ENCODE measurements around the gene TRIM69.
"Not testable (repeated sequence)": the region's sequence is repeated elsewhere in the genome, so short reads cannot be mapped to it uniquely, and the experiment has no call there.

The TRIM69 gene

GRCh38 chr15:44736181-44736765 lies at the start of gene TRIM69:
Gene TRIM69, plus strand, starts transcription at chr15:44736528. Its CDS starts 177 bp downstream, at chr15:44736705.
- Mint-ChIP-seq H3K4me1 (peaks cover 68% of the 10 kb centered on the region), H3K4me3 (peak within 1 kb of the TSS; percentile 85), H3K36me3 (ENCODE audit: low read depth) (peaks cover 26% of the 10 kb centered on the region), H3K9me3 (no peaks in the 10 kb centered on the region), H3K27me3 (no peaks in the 10 kb centered on the region), H3K27ac (peak within 1 kb of the TSS; percentile 99)
- ATAC-seq (peak; percentile 46), DNase-seq (no peak)

GRCh38 chr15:44689318-44689717 lies 47.0 kb upstream of the TRIM69 start:
- H3K27ac Mint-ChIP-seq, H3K4me3 Mint-ChIP-seq, H3K27me3 Mint-ChIP-seq, ATAC-seq, DNase-seq: not testable (repeated sequence)
- Mint-ChIP-seq H3K36me3 (ENCODE audit: low read depth) (peaks cover 18% of the 10 kb centered on the region), H3K4me1 (peaks cover 42% of the 10 kb centered on the region), H3K9me3 (peaks cover 20% of the 10 kb centered on the region)

GRCh38 chr15:44690245-44690644 lies 46.1 kb upstream of the TRIM69 start:
- H3K9me3 Mint-ChIP-seq, result peaks cover 18% of the 10 kb centered on the region
- H3K4me3 Mint-ChIP-seq, H3K27me3 Mint-ChIP-seq, DNase-seq, H3K27ac Mint-ChIP-seq: not testable (repeated sequence)
- peak; percentile 46 for ATAC-seq
- peaks cover 39% of the 10 kb centered on the region for H3K4me1 Mint-ChIP-seq
- H3K36me3 Mint-ChIP-seq (ENCODE audit: low read depth), result peaks cover 15% of the 10 kb centered on the region

- peaks cover 16% of the 10 kb centered on the region for H3K9me3 Mint-ChIP-seq
- H3K4me1 Mint-ChIP-seq, result peaks cover 24% of the 10 kb centered on the region
- peaks cover 6% of the 10 kb centered on the region for H3K36me3 Mint-ChIP-seq (ENCODE audit: low read depth)
- H3K27ac Mint-ChIP-seq, result no peak overlapping the region
- ATAC-seq (no peak), DNase-seq (no peak)
- no peaks in the 10 kb centered on the region for H3K27me3 Mint-ChIP-seq
- no peak overlapping the region for H3K4me3 Mint-ChIP-seq
Observed at GRCh38 chr15:44692659-44693058, 43.7 kb upstream of the TRIM69 start.

- Mint-ChIP-seq H3K9me3 (peaks cover 8% of the 10 kb centered on the region), H3K27ac (peak overlapping the region; percentile 0), H3K27me3 (no peaks in the 10 kb centered on the region), H3K4me3 (no peak overlapping the region), H3K36me3 (ENCODE audit: low read depth) (no peaks in the 10 kb centered on the region), H3K4me1 (peaks cover 14% of the 10 kb centered on the region)
- ATAC-seq, result no peak
- no peak for DNase-seq
Observed at GRCh38 chr15:44694416-44694815, 41.9 kb upstream of the TRIM69 start.

- DNase-seq (no peak), ATAC-seq (no peak)
- Mint-ChIP-seq H3K36me3 (ENCODE audit: low read depth) (peaks cover 2% of the 10 kb centered on the region), H3K4me1 (peaks cover 16% of the 10 kb centered on the region), H3K27ac (no peak overlapping the region), H3K27me3 (no peaks in the 10 kb centered on the region), H3K4me3 (no peak overlapping the region), H3K9me3 (peaks cover 13% of the 10 kb centered on the region)
Observed at GRCh38 chr15:44695294-44695693, 41.0 kb upstream of the TRIM69 start.

- peaks cover 5% of the 10 kb centered on the region for H3K36me3 Mint-ChIP-seq (ENCODE audit: low read depth)
- ATAC-seq, result no peak
- H3K4me3 Mint-ChIP-seq, result no peak overlapping the region
- peaks cover 26% of the 10 kb centered on the region for H3K9me3 Mint-ChIP-seq
- peaks cover 23% of the 10 kb centered on the region for H3K4me1 Mint-ChIP-seq
- no peak overlapping the region for H3K27ac Mint-ChIP-seq
- no peaks in the 10 kb centered on the region for H3K27me3 Mint-ChIP-seq
- no peak for DNase-seq
Observed at GRCh38 chr15:44697014-44697413, 39.3 kb upstream of the TRIM69 start.

GRCh38 chr15:44698641-44699040 lies 37.7 kb upstream of the TRIM69 start:
- peaks cover 37% of the 10 kb centered on the region for H3K9me3 Mint-ChIP-seq
- DNase-seq (no peak), ATAC-seq (no peak)
- H3K27ac Mint-ChIP-seq, result no peak overlapping the region
- peaks cover 23% of the 10 kb centered on the region for H3K4me1 Mint-ChIP-seq
- H3K36me3 Mint-ChIP-seq (ENCODE audit: low read depth), result peaks cover 5% of the 10 kb centered on the region
- no peaks in the 10 kb centered on the region for H3K27me3 Mint-ChIP-seq
- no peak overlapping the region for H3K4me3 Mint-ChIP-seq

GRCh38 chr15:44700676-44701075 lies 35.7 kb upstream of the TRIM69 start:
- H3K27ac Mint-ChIP-seq, result peak overlapping the region; percentile 41
- peaks cover 51% of the 10 kb centered on the region for H3K9me3 Mint-ChIP-seq
- ATAC-seq, result peak; percentile 75

GRCh38 chr15:44705986-44706385 lies 30.3 kb upstream of the TRIM69 start:
- H3K9me3 Mint-ChIP-seq, result peaks cover 31% of the 10 kb centered on the region
- DNase-seq (no peak), ATAC-seq (no peak)
- H3K27me3 Mint-ChIP-seq, result no peaks in the 10 kb centered on the region
- no peak overlapping the region for H3K27ac Mint-ChIP-seq
- peaks cover 22% of the 10 kb centered on the region for H3K36me3 Mint-ChIP-seq (ENCODE audit: low read depth)
- peaks cover 28% of the 10 kb centered on the region for H3K4me1 Mint-ChIP-seq
- H3K4me3 Mint-ChIP-seq, result no peak overlapping the region

More at GRCh38 chr15:44700676-44701075, 35.7 kb upstream of the TRIM69 start:
- H3K4me3 Mint-ChIP-seq, DNase-seq, H3K27me3 Mint-ChIP-seq: not testable (repeated sequence)
- H3K36me3 Mint-ChIP-seq (ENCODE audit: low read depth), result peaks cover 14% of the 10 kb centered on the region
- H3K4me1 Mint-ChIP-seq, result peaks cover 17% of the 10 kb centered on the region

GRCh38 chr15:44706401-44706800 lies 29.9 kb upstream of the TRIM69 start:
- Mint-ChIP-seq H3K27me3 (no peaks in the 10 kb centered on the region), H3K27ac (no peak overlapping the region), H3K36me3 (ENCODE audit: low read depth) (peaks cover 24% of the 10 kb centered on the region), H3K9me3 (peaks cover 30% of the 10 kb centered on the region), H3K4me1 (peaks cover 27% of the 10 kb centered on the region), H3K4me3 (no peak overlapping the region)
- ATAC-seq, result no peak
- DNase-seq, result no peak

GRCh38 chr15:44706946-44707636 lies 29.2 kb upstream of the TRIM69 start:
- H3K27me3 Mint-ChIP-seq, result no peaks in the 10 kb centered on the region
- DNase-seq (no peak), ATAC-seq (no peak)
- H3K4me1 Mint-ChIP-seq, result peaks cover 27% of the 10 kb centered on the region
- peaks cover 28% of the 10 kb centered on the region for H3K36me3 Mint-ChIP-seq (ENCODE audit: low read depth)
- no peak overlapping the region for H3K27ac Mint-ChIP-seq
- no peak overlapping the region for H3K4me3 Mint-ChIP-seq
- peaks cover 24% of the 10 kb centered on the region for H3K9me3 Mint-ChIP-seq

GRCh38 chr15:44710236-44711095 lies 25.9 kb upstream of the TRIM69 start:
- H3K4me3 Mint-ChIP-seq, result peak overlapping the region; percentile 99
- H3K27ac Mint-ChIP-seq, result peak overlapping the region; percentile 100
- H3K36me3 Mint-ChIP-seq (ENCODE audit: low read depth), result peaks cover 52% of the 10 kb centered on the region
- peaks cover 2% of the 10 kb centered on the region for H3K9me3 Mint-ChIP-seq
- ATAC-seq, result no peak
- peak; percentile 50 for DNase-seq
- H3K27me3 Mint-ChIP-seq, result no peaks in the 10 kb centered on the region
- H3K4me1 Mint-ChIP-seq, result peaks cover 42% of the 10 kb centered on the region

GRCh38 chr15:44711096-44711742 lies 25.1 kb upstream of the TRIM69 start, which contains the start of the genes B2M and PATL2:
Gene B2M, plus strand, starts transcription at chr15:44711517. Its CDS starts 30 bp downstream, at chr15:44711547.
Gene PATL2, minus strand, starts transcription at chr15:44711323. Its CDS starts 34,833 bp downstream, at chr15:44676490.
- H3K4me3 Mint-ChIP-seq, result peak within 1 kb of the TSS; percentile 99
- H3K4me1 Mint-ChIP-seq, result peaks cover 48% of the 10 kb centered on the region
- H3K36me3 Mint-ChIP-seq (ENCODE audit: low read depth), result peaks cover 59% of the 10 kb centered on the region
- DNase-seq, result peak; percentile 93
- no peaks in the 10 kb centered on the region for H3K9me3 Mint-ChIP-seq
- peak within 1 kb of the TSS; percentile 100 for H3K27ac Mint-ChIP-seq
- H3K27me3 Mint-ChIP-seq, result no peaks in the 10 kb centered on the region
- ATAC-seq, result peak; percentile 91

Measured in activated naive CD8-positive, alpha-beta T cell treated with anti-CD3 and anti-CD28 coated beads, Interleukin-2, amount 50 U/mL, for 24 hours (primary cell).